ENCODE results near the gene PI4KA.

PI4KA gene

GRCh38 chr22:20814221-20814808 lies 44.3 kb downstream of the PI4KA start:
- DNase-seq, result no peak

GRCh38 chr22:20813056-20813455 lies 45.6 kb downstream of the PI4KA start:
- DNase-seq, result no peak

- no peak for DNase-seq
Measured at GRCh38 chr22:20811971-20812660, 46.5 kb downstream of the PI4KA start.

- DNase-seq, result no peak
Measured at GRCh38 chr22:20811171-20811570, 47.4 kb downstream of the PI4KA start.

GRCh38 chr22:20810645-20811044 lies 48.0 kb downstream of the PI4KA start:
- DNase-seq, result no peak

GRCh38 chr22:20809538-20810185 lies 48.9 kb downstream of the PI4KA start:
- no peak for DNase-seq

- DNase-seq, result no peak
Measured at GRCh38 chr22:20808844-20809243, 49.8 kb downstream of the PI4KA start.

- DNase-seq, result no peak
Measured at GRCh38 chr22:20807315-20807752, 51.3 kb downstream of the PI4KA start.

- no peak for DNase-seq
Measured at GRCh38 chr22:20805972-20806471, 52.6 kb downstream of the PI4KA start.

- DNase-seq, result no peak
Measured at GRCh38 chr22:20804650-20805049, 54.0 kb downstream of the PI4KA start.

- no peak for DNase-seq
Measured at GRCh38 chr22:20803696-20804324, 54.8 kb downstream of the PI4KA start.

- DNase-seq, result no peak
Measured at GRCh38 chr22:20802922-20803553, 55.6 kb downstream of the PI4KA start.

- DNase-seq, result no peak
Measured at GRCh38 chr22:20802452-20802851, 56.2 kb downstream of the PI4KA start.

- no peak for DNase-seq
Measured at GRCh38 chr22:20799449-20799848, 59.2 kb downstream of the PI4KA start.

GRCh38 chr22:20798974-20799373 lies 59.6 kb downstream of the PI4KA start:
- no peak for DNase-seq

- no peak for DNase-seq
Measured at GRCh38 chr22:20798218-20798617, 60.4 kb downstream of the PI4KA start.

GRCh38 chr22:20796731-20797130 lies 61.9 kb downstream of the PI4KA start:
- DNase-seq, result no peak

- no peak for DNase-seq
Measured at GRCh38 chr22:20794650-20795413, 63.8 kb downstream of the PI4KA start.

GRCh38 chr22:20793748-20794649 lies 64.6 kb downstream of the PI4KA start:
- no peak for DNase-seq

GRCh38 chr22:20792966-20793728 lies 65.5 kb downstream of the PI4KA start:
- no peak for DNase-seq

Data from bone marrow (tissue), 2 donors.